H1 (cell line): ENCODE results near the gene SLC27A1. TPM values are rescaled to one million over a fixed set of nuclear protein-coding genes. Genes with fewer than 3 reads are reported as not detected.

Experiments
- CTCF ChIA-PET: fragments of 300-600 bp; sonication (Branson Sonifier 250); formaldehyde crosslinking; loops from one replicate; lab custom pipeline; 2021; ENCODE audit not compliant: partially characterized antibody; lab: Charles Lee
- POLR2A ChIA-PET: fragments of 300-600 bp; sonication (Branson Sonifier 250); formaldehyde crosslinking; loops from one replicate; lab custom pipeline; 2021; ENCODE audit warnings: inconsistent platforms; ENCODE audit not compliant: partially characterized antibody; lab: Charles Lee
- DNase-seq, 2 experiments: peaks; one replicate each; pipeline versions ENCODE4 v3.0.0 to v3.0.0-alpha.2; 2010 to 2022; ENCODE audit warnings: low spot score in 2 of 2, low read depth in 1 of 2, mixed read lengths in 1 of 2
- FAIRE-seq: peaks from 2 replicates; lab custom pipeline; 2011; peaks lifted over from hg19 to GRCh38; lab: Jason Lieb, UNC
- H2AFZ ChIP-seq: 2 replicates; pipeline ENCODE4 v1.8.1; 2012; ENCODE audit warnings: low read length, inconsistent platforms
- H2AK5ac ChIP-seq: 2 replicates; pipeline ENCODE4 v1.6.1; 2013; ENCODE audit warnings: low read depth, low read length
- H2BK120ac ChIP-seq: replicated peaks from 2 replicates; pipeline ENCODE3; 2013; ENCODE audit warnings: low read depth, low read length, inconsistent platforms
- H2BK12ac ChIP-seq: 2 replicates; pipeline ENCODE4 v1.6.1; 2013; ENCODE audit warnings: low read depth, low read length
- H2BK15ac ChIP-seq: 2 replicates; pipeline ENCODE4 v1.6.1; 2013; ENCODE audit warnings: low read length
- H2BK20ac ChIP-seq: 2 replicates; pipeline ENCODE4 v1.6.1; 2013; ENCODE audit warnings: low read length
- H2BK5ac ChIP-seq: 2 replicates; pipeline ENCODE4 v1.6.1; 2013; ENCODE audit warnings: low read depth, low read length
- H3K14ac ChIP-seq: 2 replicates; pipeline ENCODE4 v1.6.1; 2013; ENCODE audit warnings: inconsistent platforms; ENCODE audit not compliant: insufficient read length
- H3K18ac ChIP-seq: 2 replicates; pipeline ENCODE4 v1.6.1; 2013; ENCODE audit warnings: low read length; ENCODE audit errors: extremely low read depth
- H3K23ac ChIP-seq: 2 replicates; pipeline ENCODE4 v1.6.1; 2013; ENCODE audit warnings: inconsistent platforms; ENCODE audit not compliant: insufficient read length
- H3K23me2 ChIP-seq: 2 replicates; pipeline ENCODE4 v1.6.1; 2013; ENCODE audit warnings: low read depth, low read length
- H3K27ac ChIP-seq: 2 replicates; pipeline ENCODE4 v1.6.1; 2011; ENCODE audit warnings: low read depth, low read length, inconsistent platforms
- H3K27me3 ChIP-seq, 4 experiments: replicated peaks in 1 of 4; 1 replicate in 1 of 4; 2 replicates in 3 of 4; pipeline versions ENCODE4 v1.6.1 to v1.8.1; 2011 to 2013; ENCODE audit warnings: low read length in 3 of 4, mild to moderate bottlenecking in 3 of 4, inconsistent platforms in 2 of 4, mixed read lengths in 2 of 4, moderate library complexity in 1 of 4; ENCODE audit not compliant: control insufficient read depth in 3 of 4, insufficient read depth in 3 of 4; ENCODE audit errors: extremely low read depth in 1 of 4
- H3K36me3 ChIP-seq, 4 experiments: 2 replicates each; pipeline versions ENCODE4 v1.6.1 to v1.8.1; 2011 to 2013; ENCODE audit warnings: mild to moderate bottlenecking in 4 of 4, low read length in 3 of 4, moderate library complexity in 2 of 4, control low read depth in 1 of 4, inconsistent platforms in 1 of 4; ENCODE audit not compliant: insufficient read depth in 4 of 4, control insufficient read depth in 2 of 4
- H3K4ac ChIP-seq: replicated peaks from 2 replicates; pipeline ENCODE3; 2013; ENCODE audit warnings: low read length, low read depth, mixed read lengths, inconsistent platforms; ENCODE audit not compliant: insufficient read length
- H3K4me1 ChIP-seq, 4 experiments: replicated peaks in 1 of 4; 1 replicate in 1 of 4; 2 replicates in 3 of 4; pipeline versions ENCODE4 v1.6.1 to v1.8.1; 2011 to 2013; ENCODE audit warnings: low read length in 3 of 4, inconsistent platforms in 2 of 4, mixed read lengths in 1 of 4; ENCODE audit not compliant: insufficient read depth in 4 of 4, control insufficient read depth in 3 of 4
- H3K4me2 ChIP-seq, 2 experiments: 2 replicates each; pipeline versions ENCODE4 v1.6.1 to v1.8.1; 2011 to 2013; ENCODE audit warnings: low read depth in 2 of 2, low read length in 2 of 2, control low read depth in 1 of 2, inconsistent platforms in 1 of 2, mild to moderate bottlenecking in 1 of 2; ENCODE audit not compliant: insufficient read depth in 1 of 2
- H3K4me3 ChIP-seq, 4 experiments: fragments of 200-600, 300-600 bp in 1 of 4; sonication (generic), shearing (Covaris generic), sonication (Bioruptor Twin) in 1 of 4; 2 replicates each; pipeline versions ENCODE4 v1.5.1 to v1.8.1; 2011 to 2016; ENCODE audit warnings: low read length in 4 of 4, low read depth in 3 of 4, control low read depth in 2 of 4, inconsistent platforms in 2 of 4, mild to moderate bottlenecking in 2 of 4, mixed read lengths in 1 of 4, moderate library complexity in 1 of 4; ENCODE audit not compliant: insufficient read depth in 2 of 4; ENCODE audit errors: extremely low read depth in 1 of 4
- H3K56ac ChIP-seq: replicated peaks from 2 replicates; pipeline ENCODE3; 2013; ENCODE audit warnings: low read depth, mild to moderate bottlenecking, mixed read lengths, low read length, inconsistent platforms; ENCODE audit not compliant: insufficient read length
- H3K79me1 ChIP-seq: 2 replicates; pipeline ENCODE4 v1.6.1; 2013; ENCODE audit warnings: low read depth, low read length, control low read depth
- H3K79me2 ChIP-seq, 2 experiments: 2 replicates each; pipeline versions ENCODE4 v1.6.1 to v1.8.1; 2012 to 2013; ENCODE audit warnings: low read length in 2 of 2, mild to moderate bottlenecking in 2 of 2, inconsistent platforms in 1 of 2; ENCODE audit not compliant: insufficient read depth in 2 of 2, control insufficient read depth in 1 of 2
- H3K9ac ChIP-seq, 4 experiments: replicated peaks in 1 of 4; 1 replicate in 1 of 4; 2 replicates in 3 of 4; pipeline versions ENCODE4 v1.6.1 to v1.8.1; 2011 to 2013; ENCODE audit warnings: low read depth in 3 of 4, low read length in 3 of 4, control low read depth in 2 of 4, mild to moderate bottlenecking in 2 of 4, moderate library complexity in 2 of 4, inconsistent platforms in 1 of 4; ENCODE audit errors: extremely low read depth in 1 of 4
- H3K9me3 ChIP-seq, 2 experiments: 2 replicates each; pipeline versions ENCODE4 v1.6.1 to v1.8.1; 2012 to 2013; ENCODE audit warnings: mild to moderate bottlenecking in 2 of 2, moderate library complexity in 2 of 2, control low read depth in 1 of 2, inconsistent platforms in 1 of 2, low read depth in 1 of 2, low read length in 1 of 2, mixed read lengths in 1 of 2; ENCODE audit not compliant: insufficient read depth in 2 of 2
- H4K20me1 ChIP-seq, 2 experiments: replicated peaks in 1 of 2; 2 replicates each; pipeline versions ENCODE3 to v1.8.1; 2011 to 2013; ENCODE audit warnings: inconsistent platforms in 2 of 2, low read length in 2 of 2, mild to moderate bottlenecking in 1 of 2; ENCODE audit not compliant: insufficient read depth in 2 of 2, control insufficient read depth in 1 of 2
- H4K5ac ChIP-seq: 2 replicates; pipeline ENCODE4 v1.6.1; 2013; ENCODE audit warnings: low read length, low read depth, mixed read lengths, inconsistent platforms; ENCODE audit not compliant: insufficient read length
- H4K8ac ChIP-seq: 2 replicates; pipeline ENCODE4 v1.8.0; 2013; ENCODE audit warnings: mild to moderate bottlenecking, moderate library complexity, low read length, inconsistent platforms; ENCODE audit not compliant: insufficient read depth; ENCODE audit errors: extremely low read depth
- H4K91ac ChIP-seq: replicated peaks from 2 replicates; pipeline ENCODE3; 2013; ENCODE audit warnings: low read length, mixed read lengths, inconsistent platforms; ENCODE audit not compliant: insufficient read length
- BACH1 ChIP-seq: IDR thresholded peaks from 2 replicates; pipeline ENCODE4 v1.6.1; 2012; ENCODE audit warnings: low read length, improper control_type of control experiment
- BCL11A ChIP-seq, 2 experiments: IDR thresholded peaks; one replicate each; pipeline ENCODE4 v1.6.1; 2011; ENCODE audit warnings: low read depth in 2 of 2, low read length in 2 of 2, mild to moderate bottlenecking in 2 of 2
- EZH2 ChIP-seq: fragments of 200-600 bp; sonication (generic); IDR thresholded peaks from 2 replicates; pipeline ENCODE4 v1.7.1; 2012; ENCODE audit warnings: low read depth, mild to moderate bottlenecking, moderate library complexity, low read length, inconsistent platforms; ENCODE audit not compliant: severe bottlenecking
- FOSL1 ChIP-seq: IDR thresholded peaks from 2 replicates; pipeline ENCODE4 v1.6.1; 2011; ENCODE audit warnings: mild to moderate bottlenecking, low read depth, low read length, moderate library complexity; ENCODE audit not compliant: insufficient read depth
- GTF2F1 ChIP-seq: IDR thresholded peaks from 2 replicates; pipeline ENCODE4 v1.6.1; 2012; ENCODE audit warnings: low read depth, low read length, improper control_type of control experiment, borderline replicate concordance
- HDAC6 ChIP-seq: IDR thresholded peaks from one replicate; pipeline ENCODE4 v1.7.1; 2012; ENCODE audit warnings: low read depth, mild to moderate bottlenecking, inconsistent platforms, low read length, moderate library complexity
- MAFK ChIP-seq: IDR thresholded peaks from 2 replicates; pipeline ENCODE4 v1.6.1; 2012; ENCODE audit warnings: low read depth, mild to moderate bottlenecking, improper control_type of control experiment, low read length
- POU5F1 ChIP-seq: IDR thresholded peaks from 2 replicates; pipeline ENCODE4 v1.6.1; 2011; ENCODE audit warnings: low read depth, mild to moderate bottlenecking, low read length, moderate library complexity
- RFX5 ChIP-seq: IDR thresholded peaks from 2 replicates; pipeline ENCODE4 v1.6.1; 2011; ENCODE audit warnings: low read depth, low read length, improper control_type of control experiment, borderline replicate concordance
- RXRA ChIP-seq: IDR thresholded peaks from 2 replicates; pipeline ENCODE4 v1.6.1; 2011; ENCODE audit warnings: low read depth, mild to moderate bottlenecking, low read length, moderate library complexity; ENCODE audit not compliant: insufficient read depth
- SRF ChIP-seq: IDR thresholded peaks from 2 replicates; pipeline ENCODE4 v1.6.1; 2011; ENCODE audit warnings: mild to moderate bottlenecking, low read depth, low read length, moderate library complexity
- TBP ChIP-seq: IDR thresholded peaks from 2 replicates; pipeline ENCODE4 v1.6.1; 2011; ENCODE audit warnings: low read depth, low read length, improper control_type of control experiment
- YY1 ChIP-seq: IDR thresholded peaks from 2 replicates; pipeline ENCODE4 v1.6.1; 2011; ENCODE audit warnings: low read depth, mild to moderate bottlenecking, low read length
- WGBS, 2 experiments: shearing (Covaris generic) in 1 of 2; methylation state at CpG; one replicate each; pipeline versions ENCODE4 v1.1.6 to v1.1.7; 2013 to 2015; ENCODE audit warnings: low lambda C conversion rate in 2 of 2, mixed read lengths in 2 of 2, inconsistent platforms in 1 of 2, low coverage in 1 of 2, missing lambda C conversion rate in 1 of 2; ENCODE audit not compliant: insufficient replicate concordance in 2 of 2, insufficient coverage in 1 of 2, insufficient read length in 1 of 2; ENCODE audit errors: extremely low coverage in 1 of 2, missing lambda C conversion rate in 1 of 2; 5-methylcytosine and 5-hydroxymethylcytosine counted together
- polyA plus RNA-seq, 7 experiments: library from polyadenylated mRNA; depleted of rRNA in 3 of 7; stranded (reverse) in 5 of 7; unstranded in 2 of 7; fragments of >200 nt in 5 of 7; fragments of 200-250 nt in 2 of 7; gene quantifications; 1 replicate in 5 of 7; 2 replicates in 1 of 7; 4 replicates in 1 of 7; pipeline versions ENCODE4 v1.2.1 to v1.2.3, GENCODE V29; 2011 to 2013; ENCODE audit warnings: missing spikeins in 2 of 7, mixed read lengths in 2 of 7
- total RNA-seq: library from RNA; stranded (reverse); fragmentation: NEBNext Ultra II Directional; extraction: Animal tissue kit (Norgen Biotek cat#: 25700); gene quantifications from 2 replicates; pipeline ENCODE4 v1.2.1, GENCODE V29; 2021
- TF ChIP-seq, protein P1 (sequence below): IDR thresholded peaks from 2 replicates; pipeline ENCODE4 v1.6.1; 2011; ENCODE audit warnings: low read depth, mild to moderate bottlenecking, low read length; ENCODE audit not compliant: insufficient read depth

Gene SLC27A1
- total and polyA plus RNA-seq, 2 of the 8 experiments (the other 6 are each of a cell fraction or from before 2014, with no cell fraction given) = 7.5 to 9.1 TPM

DNA sequence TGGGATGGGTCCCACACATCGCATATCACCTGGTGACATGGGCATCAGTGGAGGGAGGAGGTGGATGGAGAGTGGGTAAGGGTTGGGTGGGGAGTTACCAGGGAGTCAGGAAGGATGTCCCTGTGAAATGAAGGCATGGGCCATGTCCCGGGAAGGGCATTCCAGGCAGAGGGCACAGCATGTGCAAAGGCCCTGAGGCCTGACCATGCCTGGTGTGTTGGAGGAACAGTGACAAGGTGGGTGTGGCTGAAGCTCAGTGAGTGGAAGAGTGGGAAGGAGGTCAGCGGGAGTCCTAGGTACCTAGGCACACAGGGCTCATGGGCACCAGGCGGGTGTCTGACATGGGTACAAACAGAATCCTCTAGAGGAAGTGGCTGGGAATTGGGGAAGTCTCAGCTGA is 74.1 kb downstream of the SLC27A1 start:
- POLR2A ChIA-PET = interaction anchor here (1.4 kb wide), 1 partner anchor 16 kb away, joined by 3 read pairs; no protein-coding TSS in a partner anchor
- no peak for TF ChIP-seq BACH1
- TF ChIP-seq BCL11A (IDR thresholded peaks at IDR 0.05; ENCODE audit: low read depth in 2 of 2, low read length in 2 of 2) = no peak
- no peak for TF ChIP-seq HDAC6
- TF ChIP-seq TBP = no peak
- TF ChIP-seq EZH2 = no peak
- no peak for TF ChIP-seq SRF
- TF ChIP-seq, protein P1, sequence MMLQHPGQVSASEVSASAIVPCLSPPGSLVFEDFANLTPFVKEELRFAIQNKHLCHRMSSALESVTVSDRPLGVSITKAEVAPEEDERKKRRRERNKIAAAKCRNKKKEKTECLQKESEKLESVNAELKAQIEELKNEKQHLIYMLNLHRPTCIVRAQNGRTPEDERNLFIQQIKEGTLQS = no peak
- no peak for TF ChIP-seq FOSL1
- TF ChIP-seq GTF2F1 = no peak
- TF ChIP-seq MAFK = no peak
- no peak for TF ChIP-seq RFX5
- TF ChIP-seq RXRA = no peak
- no peak for TF ChIP-seq YY1
- no peak for TF ChIP-seq POU5F1

More for the DNA sequence above, 74.1 kb downstream of the SLC27A1 start:
- 85% methylated on average over 4 of the region's 4 CpGs; no CpG with 5 or more reads in 1 of the 2 experiments for WGBS, 2 experiments
- Histone ChIP-seq H4K8ac (no peak overlapping the region; the same call in 1 of the 2 replicates), H3K9me3 (no peaks in the 10 kb centered on the region; a peak in 1 of 4 replicates), H2BK120ac (no peak overlapping the region), H3K23me2 (peaks cover 1% of the 10 kb centered on the region; the same call in 1 of the 2 replicates), H3K27ac (no peak overlapping the region), H2BK5ac (no peak overlapping the region), H2AK5ac (no peak overlapping the region), H3K23ac (no peak overlapping the region), H2AFZ (no peak overlapping the region), H3K36me3 (no peaks in the 10 kb centered on the region), H3K79me2 (no peaks in the 10 kb centered on the region), H3K4me3 (no peak overlapping the region), H4K20me1 (peaks cover 0 to 2% of the 10 kb centered on the region in 2 experiments), H3K18ac (no peak overlapping the region), H2BK20ac (no peak overlapping the region), H3K56ac (no peak overlapping the region), H4K91ac (no peak overlapping the region), H3K14ac (no peak overlapping the region), H3K4me2 (no peak overlapping the region), H3K27me3 (no peaks in the 10 kb centered on the region), H3K4me1 (no peaks in the 10 kb centered on the region), H3K4ac (no peak overlapping the region), H2BK15ac (no peak overlapping the region), H4K5ac (no peak overlapping the region), H3K79me1 (no peaks in the 10 kb centered on the region), H2BK12ac (no peak overlapping the region), H3K9ac (no peak overlapping the region)
- no peak for FAIRE-seq
- CTCF ChIA-PET = interaction anchor here (0.6 to 1.2 kb wide), 3 partner anchors 159 to 830 kb away, joined by 3 to 4 read pairs (median 3); no protein-coding TSS in a partner anchor
- no peak for DNase-seq
